GM12891 (cell line): ENCODE results near the gene GRIK1.

Experiments used
- DNase-seq: peaks from one replicate; pipeline ENCODE4 v3.0.0; 2011; ENCODE audit warnings: low spot score; ENCODE audit not compliant: insufficient read length
- FAIRE-seq: peaks from 2 replicates; lab custom pipeline; 2011; peaks lifted over from hg19 to GRCh38; lab: Jason Lieb, UNC
- PAX5 ChIP-seq: IDR thresholded peaks from 2 replicates; pipeline ENCODE4 v1.6.1; 2011; ENCODE audit warnings: low read length, moderate library complexity, mild to moderate bottlenecking; ENCODE audit not compliant: insufficient read depth, severe bottlenecking
- POLR2A ChIP-seq: IDR thresholded peaks from 2 replicates; pipeline ENCODE4 v1.6.1; 2011; ENCODE audit warnings: low read depth, low read length, control low read depth
- POLR2AphosphoS5 ChIP-seq: IDR thresholded peaks from 2 replicates; pipeline ENCODE4 v1.6.1; 2011; ENCODE audit warnings: low read depth, low read length, control low read depth
- POU2F2 ChIP-seq: IDR thresholded peaks from 2 replicates; pipeline ENCODE4 v1.6.1; 2011; ENCODE audit warnings: low read depth, mild to moderate bottlenecking, control low read depth, low read length, moderate library complexity
- SPI1 ChIP-seq: IDR thresholded peaks from 2 replicates; pipeline ENCODE4 v1.6.1; 2011; ENCODE audit warnings: low read depth, low read length, control low read depth
- TAF1 ChIP-seq: IDR thresholded peaks from 2 replicates; pipeline ENCODE4 v1.6.1; 2011; ENCODE audit warnings: low read depth, low read length, control low read depth

Gene GRIK1

DNA sequence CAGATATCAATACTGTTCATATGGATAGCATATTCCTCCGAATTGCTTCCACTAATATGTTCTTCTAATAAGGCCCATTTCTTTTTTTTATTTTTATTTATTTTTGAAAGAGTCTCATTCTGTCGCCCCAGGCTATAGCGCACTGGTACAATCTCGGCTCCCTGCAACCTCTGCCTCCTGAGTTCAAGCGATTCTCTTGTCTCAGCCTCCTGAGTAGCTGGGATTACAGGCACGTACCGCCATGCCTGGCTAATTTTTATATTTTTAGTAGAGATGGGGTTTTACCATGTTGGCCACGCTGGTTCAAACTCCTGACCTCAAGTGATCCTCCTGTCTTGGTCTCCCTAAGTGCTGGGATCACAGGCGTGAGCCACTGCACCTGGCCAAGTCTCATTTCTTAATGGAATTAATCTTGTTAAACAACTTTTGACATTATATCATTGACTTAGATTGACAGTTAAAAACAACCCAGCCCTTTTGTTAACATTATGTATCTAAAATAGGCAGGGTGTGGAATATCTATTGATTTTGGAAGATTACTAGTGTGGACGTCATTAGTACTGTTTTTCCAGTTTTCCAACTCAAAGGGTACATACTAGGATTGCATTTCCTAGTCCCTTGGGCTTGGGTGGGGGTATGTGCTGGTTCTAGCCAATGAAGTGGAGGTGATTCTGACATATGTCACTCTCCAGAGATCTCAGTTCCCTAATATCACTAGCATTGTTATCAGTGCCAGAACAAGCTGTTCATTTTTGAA lies 281.4 kb downstream of the GRIK1 start:
- TF ChIP-seq SPI1 (0 out of 2 replicates have a peak, but pooled peaks have one; percentile 22), POLR2A (no peak)
- no peak for DNase-seq
- FAIRE-seq: no peak

DNA sequence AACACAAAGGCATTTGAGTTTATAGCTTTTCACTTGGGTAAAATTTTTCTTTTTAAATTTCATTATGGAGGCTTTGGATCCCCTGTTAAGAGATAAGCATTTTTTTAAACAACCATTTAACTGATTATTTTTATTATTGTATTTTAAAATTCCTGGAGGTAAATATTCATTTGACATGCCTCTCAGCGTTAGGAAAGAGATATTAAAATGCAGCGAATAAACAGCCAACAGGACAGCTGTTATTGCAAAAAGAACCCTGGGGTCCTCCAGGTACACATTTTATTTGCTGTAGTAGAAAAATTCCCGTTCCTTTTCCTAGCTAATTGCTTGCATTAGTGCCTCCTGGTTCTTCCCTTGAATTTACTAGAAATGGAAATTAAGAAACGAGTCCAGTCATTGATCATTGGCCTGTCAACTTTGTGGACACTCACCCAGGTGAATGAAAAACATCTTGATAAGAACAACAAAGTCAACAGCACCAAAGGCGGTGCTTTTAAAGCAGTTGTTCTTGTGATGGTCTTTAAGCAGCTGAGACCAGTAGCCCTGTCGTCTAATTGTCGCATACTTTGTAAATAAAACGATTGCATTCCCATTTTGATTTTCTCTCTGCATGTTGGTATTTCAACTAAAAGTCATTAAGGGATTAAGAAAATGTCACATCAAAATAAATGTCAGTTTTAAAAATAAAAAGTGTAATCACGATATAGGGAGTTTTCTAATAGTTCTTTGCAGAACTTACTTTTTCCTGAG lies 282.4 kb downstream of the GRIK1 start:
- DNase-seq (no peak), FAIRE-seq (no peak)
- TF ChIP-seq PAX5 (no peak), POU2F2 (no peak), SPI1 (no peak), TAF1 (no peak), POLR2A (no peak), POLR2AphosphoS5 (no peak)

DNA sequence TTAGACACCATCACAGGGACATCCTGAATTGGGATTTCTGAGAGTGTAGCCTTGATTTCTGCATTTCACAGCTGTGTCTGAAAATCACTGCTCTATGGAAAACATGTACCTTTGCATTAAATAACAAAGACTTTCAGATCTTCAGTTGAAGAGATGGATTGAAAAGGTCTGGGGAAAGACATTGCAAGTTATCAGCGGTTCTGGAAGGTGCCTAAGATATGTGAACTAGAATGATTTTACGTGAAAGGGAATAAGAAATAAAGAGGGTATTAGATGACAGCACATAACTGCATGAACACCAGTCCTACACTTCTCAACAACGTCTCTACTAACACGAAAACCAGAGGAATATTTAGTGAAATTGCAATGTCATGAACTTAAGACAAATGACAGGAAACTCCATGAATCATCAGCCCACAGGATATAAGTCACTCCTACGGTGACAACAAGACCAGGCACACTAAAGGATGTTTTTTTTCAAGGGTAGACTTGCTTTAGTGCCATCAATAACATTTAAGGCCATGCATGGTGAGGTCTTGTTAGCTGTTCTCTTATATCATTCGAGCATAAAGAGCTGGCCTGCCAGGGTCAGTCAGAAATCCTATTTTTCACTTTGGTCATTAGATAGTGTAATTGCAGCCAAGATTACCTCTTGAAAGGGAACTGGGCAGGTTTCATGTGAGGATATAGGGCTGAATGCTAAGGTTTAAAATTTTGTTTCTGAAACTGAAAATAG lies 283.1 kb downstream of the GRIK1 start:
- TF ChIP-seq POU2F2: no peak
- no peak for TF ChIP-seq POLR2AphosphoS5
- peak; percentile 61 for TF ChIP-seq SPI1
- TF ChIP-seq PAX5: no peak
- TF ChIP-seq POLR2A: no peak
- TF ChIP-seq TAF1: no peak
- FAIRE-seq: peak; percentile 35
- DNase-seq: no peak

DNA sequence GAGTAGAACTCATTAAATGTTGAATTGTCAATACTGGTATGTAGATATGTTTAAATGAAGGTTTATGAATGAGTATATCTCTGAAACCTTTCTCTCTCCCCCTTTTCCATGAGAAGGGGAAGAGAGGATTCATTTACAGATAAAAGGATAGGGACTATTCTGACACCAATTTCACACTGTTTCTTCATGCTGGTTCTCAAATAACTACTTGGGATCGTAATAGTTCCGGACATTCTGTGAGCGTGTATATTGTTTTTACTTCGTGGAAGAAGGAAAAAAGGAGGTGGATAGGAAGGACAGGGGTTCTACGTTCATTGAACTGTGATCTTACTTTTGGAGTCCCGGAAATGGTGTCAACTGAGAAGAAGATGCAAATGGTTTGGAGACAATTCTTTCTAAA lies 284.2 kb downstream of the GRIK1 start:
- TF ChIP-seq POLR2A (no peak), PAX5 (no peak), POU2F2 (no peak), POLR2AphosphoS5 (no peak), SPI1 (no peak), TAF1 (no peak)
- DNase-seq (no peak), FAIRE-seq (no peak)

DNA sequence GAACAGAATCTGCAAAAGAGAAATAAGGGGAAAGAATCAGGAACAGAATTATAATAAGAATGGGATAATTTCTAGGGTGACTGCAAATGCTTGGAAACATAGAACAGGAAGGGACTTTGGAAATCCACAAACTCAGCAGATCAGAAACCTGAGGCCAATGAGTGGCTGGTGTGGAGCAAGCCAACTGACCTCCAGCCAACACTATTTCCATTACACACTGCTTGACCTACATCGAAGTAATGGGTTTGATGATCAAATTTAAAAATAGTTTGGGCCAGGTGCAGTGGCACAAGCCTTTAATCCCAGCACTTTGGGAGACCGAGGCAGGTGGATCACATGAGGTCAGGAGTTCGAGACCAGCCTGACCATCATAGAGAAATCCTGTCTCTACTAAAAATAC lies 284.9 kb downstream of the GRIK1 start:
- FAIRE-seq: no peak
- TF ChIP-seq TAF1 (no peak), POLR2A (no peak), POLR2AphosphoS5 (no peak), PAX5 (no peak), POU2F2 (no peak), SPI1 (no peak)
- DNase-seq: no peak

DNA sequence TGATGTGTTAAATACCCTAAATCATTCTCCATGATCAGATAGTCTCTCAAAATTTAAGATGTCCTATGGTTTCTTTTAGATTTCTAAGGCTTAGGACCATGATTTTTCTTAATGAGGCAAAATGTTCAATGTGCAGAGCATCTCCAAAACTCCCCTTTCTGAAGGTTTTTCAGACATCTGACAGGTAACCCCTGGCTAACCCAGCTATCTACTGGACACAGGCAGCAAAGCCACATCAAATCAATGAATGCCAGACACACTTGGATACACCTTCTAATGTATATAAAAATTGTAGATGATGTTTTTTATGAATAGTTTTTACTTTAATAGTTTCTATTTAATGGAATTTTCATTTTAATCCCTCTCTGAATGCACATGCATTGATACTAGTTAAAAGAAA lies 285.6 kb downstream of the GRIK1 start:
- TF ChIP-seq POLR2A (no peak), SPI1 (no peak), TAF1 (no peak)
- FAIRE-seq: no peak
- no peak for DNase-seq

DNA sequence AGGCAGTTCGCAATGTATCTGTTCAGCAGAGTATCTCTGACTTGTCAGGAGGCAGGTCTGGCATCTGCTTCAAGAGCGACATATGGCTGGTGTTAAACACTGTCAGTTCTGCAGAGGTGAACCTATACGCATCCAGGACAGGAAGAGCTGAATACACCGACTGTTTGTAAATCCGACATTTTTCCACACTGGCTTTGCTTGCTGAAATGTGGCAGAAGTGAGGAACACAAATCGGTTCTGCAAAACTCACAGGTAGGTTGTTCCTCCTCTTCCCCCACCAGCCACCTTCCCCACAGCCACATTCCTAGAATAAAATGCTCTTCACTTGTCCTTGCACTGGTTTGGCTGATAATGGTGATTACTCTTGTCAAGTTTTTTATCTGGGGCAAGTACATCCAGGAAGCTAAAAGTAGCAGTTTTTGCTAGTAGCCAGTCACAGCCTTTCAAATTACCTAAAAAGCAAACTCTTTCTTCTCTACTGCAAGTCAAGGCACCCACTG lies 289.2 kb downstream of the GRIK1 start:
- no peak for DNase-seq
- FAIRE-seq: no peak
- TF ChIP-seq POU2F2 (no peak), POLR2AphosphoS5 (no peak), SPI1 (no peak), TAF1 (no peak), POLR2A (no peak), PAX5 (no peak)

DNA sequence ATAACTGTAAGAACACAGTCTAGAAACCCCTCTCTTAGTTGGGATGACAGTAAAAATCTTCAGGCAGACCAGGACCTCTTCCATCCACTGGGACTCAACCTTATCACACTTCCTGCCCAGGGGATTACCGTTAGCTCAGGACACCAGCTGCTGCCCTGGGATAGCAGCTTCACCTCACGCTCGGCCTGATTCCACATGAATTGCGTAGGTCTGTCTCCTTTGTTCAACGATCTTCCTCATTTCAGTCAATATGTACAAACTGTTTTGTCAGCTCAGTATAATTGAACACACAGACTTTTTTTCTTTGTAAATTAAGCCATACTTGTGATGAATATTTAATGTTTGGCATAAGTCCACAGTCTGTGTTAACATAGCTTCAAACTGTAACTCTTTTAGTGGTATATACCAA lies 290.4 kb downstream of the GRIK1 start:
- FAIRE-seq: no peak
- no peak for DNase-seq
- no peak for TF ChIP-seq POLR2A
- no peak for TF ChIP-seq TAF1
- no peak for TF ChIP-seq PAX5
- TF ChIP-seq POLR2AphosphoS5: no peak
- no peak for TF ChIP-seq SPI1
- no peak for TF ChIP-seq POU2F2

DNA sequence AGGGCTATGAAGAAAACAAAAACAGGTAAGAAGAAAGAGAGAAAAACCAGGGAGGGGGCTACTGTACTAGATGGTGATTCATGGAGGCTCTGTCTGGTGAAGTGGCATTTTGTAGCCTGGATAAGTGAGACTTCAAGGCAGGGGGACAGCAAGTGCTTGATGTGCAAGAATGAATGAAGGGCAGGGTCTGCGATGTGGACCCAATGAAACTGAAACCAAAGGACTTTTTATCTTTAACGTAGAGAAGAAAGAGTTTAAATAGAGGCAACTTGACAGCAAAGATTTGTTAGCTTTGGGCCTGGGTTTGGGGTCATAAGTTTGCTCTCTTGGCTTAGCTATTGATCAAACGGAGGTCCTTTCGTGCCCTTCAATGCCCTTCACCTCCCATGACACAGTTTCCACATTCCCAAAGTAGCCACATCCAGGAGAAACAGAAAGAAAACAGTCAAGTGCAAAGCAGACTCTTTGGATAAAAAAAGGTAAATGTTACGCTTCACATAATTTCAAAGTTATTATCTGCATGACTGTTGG lies 291.0 kb downstream of the GRIK1 start:
- TF ChIP-seq PAX5 (no peak), POU2F2 (no peak), POLR2A (no peak), POLR2AphosphoS5 (no peak), TAF1 (no peak), SPI1 (no peak)
- FAIRE-seq (no peak), DNase-seq (no peak)
